K562 (cell line): ENCODE data around the gene MAP4. TPM values are rescaled to one million over a fixed set of nuclear protein-coding genes. Genes with fewer than 3 reads are reported as not detected.
A peak's percentile ranks its signal among the peaks of the same experiment; 100 is the strongest.

Experiments used
- ATAC-seq: fragments of 200-7000 bp; cut with Tn5 transposase; 3 replicates; pipeline ENCODE4 v1.9.1; 2020; ENCODE audit warnings: moderate library complexity
- BruUV-seq: library from RNA; stranded (reverse); fragments of 400-500 nt; replicated peaks from 2 replicates; lab custom pipeline; 2021; lab: Mats Ljungman, UMichigan
- CTCF ChIA-PET: fragments of 300-600 bp; formaldehyde crosslinking; extraction: SDS; loops from one replicate; lab custom pipeline; 2021; ENCODE audit warnings: low intra/inter-chr PET ratio; lab: Yijun Ruan, JAX
- POLR2A ChIA-PET: fragments of 300-600, 350-650 bp; sonication (Branson Sonifier 250); formaldehyde crosslinking; extraction: SDS; loops from one replicate; lab custom pipeline; 2021; ENCODE audit warnings: antibody characterized with exemption, inconsistent platforms; lab: Yijun Ruan, JAX
- DNase-seq, 4 experiments: peaks; one replicate each; pipeline versions ENCODE4 v3.0.0 to v3.0.0-alpha.2; 2011 to 2018; ENCODE audit warnings: low spot score in 3 of 4, mixed read lengths in 3 of 4; ENCODE audit errors: extremely low read depth in 1 of 4
- FAIRE-seq: peaks from 2 replicates; lab custom pipeline; 2011; peaks lifted over from hg19 to GRCh38; lab: Jason Lieb, UNC
- H2AFZ ChIP-seq: 2 replicates; pipeline ENCODE4 v1.6.0; 2011; ENCODE audit warnings: low read depth, low read length, control low read depth, inconsistent platforms
- H3K27ac ChIP-seq: fragments of 200-600 bp; 3 replicates; pipeline ENCODE4 v1.8.0; 2011; ENCODE audit warnings: low read depth, mild to moderate bottlenecking, control low read depth, inconsistent platforms, low read length, moderate library complexity, mixed read lengths; ENCODE audit errors: extremely low read depth
- H3K27me3 ChIP-seq, 2 experiments: fragments of 300-600 bp in 1 of 2; 2 replicates in 1 of 2; 3 replicates in 1 of 2; pipeline versions ENCODE4 v1.6.0 to v1.8.0; 2011; ENCODE audit warnings: inconsistent platforms in 2 of 2, low read length in 2 of 2, mild to moderate bottlenecking in 1 of 2, mixed read lengths in 1 of 2, moderate library complexity in 1 of 2; ENCODE audit not compliant: control insufficient read depth in 2 of 2, insufficient read depth in 2 of 2
- H3K36me3 ChIP-seq: fragments of 300-600 bp; 3 replicates; pipeline ENCODE4 v1.8.0; 2011; ENCODE audit warnings: mild to moderate bottlenecking, low read length, inconsistent platforms; ENCODE audit not compliant: control insufficient read depth, insufficient read depth
- H3K4me1 ChIP-seq, 2 experiments: fragments of 200-600 bp in 1 of 2; replicated peaks in 1 of 2; 2 replicates in 1 of 2; 3 replicates in 1 of 2; pipeline versions ENCODE4 v1.5.1 to v1.8.0; 2011; ENCODE audit warnings: inconsistent platforms in 2 of 2, low read length in 2 of 2, mild to moderate bottlenecking in 1 of 2, mixed read lengths in 1 of 2, moderate library complexity in 1 of 2; ENCODE audit not compliant: control insufficient read depth in 2 of 2, insufficient read depth in 2 of 2
- H3K4me2 ChIP-seq: 2 replicates; pipeline ENCODE4 v1.6.1; 2011; ENCODE audit warnings: low read length, control low read depth, inconsistent platforms, mixed read lengths; ENCODE audit not compliant: insufficient read depth
- H3K4me3 ChIP-seq: fragments of 200-600 bp; sonication (generic), shearing (Covaris generic); 2 replicates; pipeline ENCODE4 v1.5.1; 2016; ENCODE audit warnings: control low read depth, inconsistent platforms
- H3K79me2 ChIP-seq: fragments of 200-600 bp; 3 replicates; pipeline ENCODE4 v1.8.0; 2011; ENCODE audit warnings: low read length, inconsistent platforms; ENCODE audit not compliant: control insufficient read depth, insufficient read depth
- H3K9ac ChIP-seq, 2 experiments: 2 replicates each; pipeline versions ENCODE4 v1.6.0 to v1.6.1; 2011; ENCODE audit warnings: low read depth in 2 of 2, low read length in 2 of 2, control low read depth in 1 of 2, inconsistent platforms in 1 of 2, mild to moderate bottlenecking in 1 of 2, mixed read lengths in 1 of 2; ENCODE audit not compliant: insufficient read depth in 1 of 2
- H3K9me1 ChIP-seq: one replicate; pipeline ENCODE4 v1.6.0; 2011; ENCODE audit warnings: inconsistent platforms, mild to moderate bottlenecking, low read length, moderate library complexity; ENCODE audit not compliant: control insufficient read depth, insufficient read depth
- H3K9me3 ChIP-seq: replicated peaks from 2 replicates; pipeline ENCODE4 v1.5.1; 2011; ENCODE audit warnings: low read depth, low read length, inconsistent platforms; ENCODE audit not compliant: control insufficient read depth, insufficient read depth
- H4K20me1 ChIP-seq: replicated peaks from 2 replicates; pipeline ENCODE4 v1.6.1; 2011; ENCODE audit warnings: low read length, inconsistent platforms, mixed read lengths; ENCODE audit not compliant: control insufficient read depth, insufficient read depth
- PCBP1 ChIP-seq: fragments of 200-400 bp; formaldehyde crosslinking; IDR thresholded peaks from 2 replicates; pipeline ENCODE4 v1.6.1; 2018; ENCODE audit warnings: mild to moderate bottlenecking, low read depth, low read length; ENCODE audit not compliant: poor library complexity, severe bottlenecking
- PML ChIP-seq: IDR thresholded peaks from 2 replicates; pipeline ENCODE4 v1.6.1; 2012; ENCODE audit warnings: low read length, inconsistent platforms
- POLR2A ChIP-seq: fragments of 450-650 bp; conservative IDR thresholded peaks from 2 replicates; pipeline ENCODE4 v1.6.1; 2016
- POLR2B ChIP-seq: fragments of 450-650 bp; IDR thresholded peaks from 2 replicates; pipeline ENCODE4 v1.6.1; 2018; ENCODE audit warnings: low read depth; ENCODE audit not compliant: partially characterized antibody
- POLR2G ChIP-seq: fragments of 200-400 bp; formaldehyde crosslinking; IDR thresholded peaks from 2 replicates; pipeline ENCODE4 v1.6.1; 2017; ENCODE audit warnings: low read depth, mild to moderate bottlenecking, antibody characterized with exemption, low read length, moderate library complexity
- RBM22 ChIP-seq: fragments of 200-400 bp; formaldehyde crosslinking; IDR thresholded peaks from 2 replicates; pipeline ENCODE4 v1.6.1; 2018; ENCODE audit warnings: low read length, low read depth; ENCODE audit not compliant: poor library complexity, severe bottlenecking
- RBM39 ChIP-seq: fragments of 200-400 bp; formaldehyde crosslinking; optimal IDR thresholded peaks from 2 replicates; pipeline ENCODE3; 2018; ENCODE audit warnings: low read depth, low read length
- SUPT5H ChIP-seq: fragments of 450-650 bp; IDR thresholded peaks from 2 replicates; pipeline ENCODE4 v1.6.1; 2016
- ZSCAN32 ChIP-seq: fragments of 450-650 bp; formaldehyde crosslinking; IDR thresholded peaks from 2 replicates; pipeline ENCODE4 v1.4.0; 2020; ENCODE audit warnings: mild to moderate bottlenecking, moderate library complexity
- WGBS: fragments of 100-300 bp; shearing (Covaris generic); methylation state at CpG from one replicate; pipeline ENCODE4 v1.1.6; 2016; ENCODE audit warnings: low coverage, mixed read lengths; ENCODE audit not compliant: insufficient coverage; ENCODE audit errors: missing lambda C conversion rate; 5-methylcytosine and 5-hydroxymethylcytosine counted together
- in situ Hi-C: fragments of 300-500 bp; cut with MboI; formaldehyde crosslinking; loops from 4 replicates; pipeline ENCODE4 v1.15.0; 2018; ENCODE audit warnings: inconsistent platforms, mixed read lengths
- intact Hi-C: fragments of 100-400 bp; cut with micrococcal nuclease; formaldehyde crosslinking; loops from 2 replicates; pipeline ENCODE4 v1.14.2; 2022
- polyA plus RNA-seq, 8 experiments: library from polyadenylated mRNA; depleted of rRNA in 4 of 8; stranded (reverse) in 5 of 8; unstranded in 3 of 8; fragments of >200 nt; fragmentation: Nextera tagmentation in 2 of 8; fragmentation: Illumina TruSeq in 1 of 8; extraction: Ambion mirVana in 2 of 8; extraction: Trizol in 1 of 8; gene quantifications; 2 replicates each; pipeline versions ENCODE4 v1.2.1 to v1.2.3, GENCODE V29; 2011 to 2014; ENCODE audit warnings: inconsistent platforms in 1 of 8, missing spikeins in 1 of 8
- total RNA-seq, 7 experiments: library from RNA; depleted of rRNA in 6 of 7; stranded (reverse); fragments of >200 nt in 6 of 7; fragmentation: Illumina TruSeq in 2 of 7; extraction: Trizol in 2 of 7; gene quantifications; 2 replicates each; pipeline versions ENCODE4 v1.2.1 to v1.2.3, GENCODE V29; 2011 to 2021; ENCODE audit warnings: low replicate concordance in 1 of 7

Gene MAP4
- total and polyA plus RNA-seq, 9 of the 15 experiments (the other 6 are each of a cell fraction or from before 2014, with no cell fraction given): 13.3 to 141 (median 36.8) TPM

- BruUV-seq: no TSS peak
- H3K4me3 ChIP-seq: no peak overlapping the region
- 88% methylated on average over 22 of the region's 23 CpGs for WGBS
- TF ChIP-seq PML (0 out of 2 replicates have a peak, but pooled peaks have one; percentile 9), ZSCAN32 (CRISPR knock-in tag) (no peak), RBM22 (peak; percentile 81), POLR2A (peak; percentile 13; the same call in 1 of the 2 replicates), SUPT5H (peak; percentile 35; the same call in 1 of the 2 replicates), RBM39 (peak; percentile 22), POLR2G (peak; percentile 76), PCBP1 (no peak), POLR2B (peak; percentile 2)
- H3K9me3 ChIP-seq: no peaks in the 10 kb centered on the region
- POLR2A ChIA-PET: interaction anchor here (0.6 to 2.1 kb wide), 6 partner anchors 9 to 271 kb away, joined by 3 to 13 read pairs (median 4); no protein-coding TSS in a partner anchor
- H3K27ac ChIP-seq: no peak overlapping the region
- H2AFZ ChIP-seq: no peak overlapping the region
- H4K20me1 ChIP-seq: peaks cover 16% of the 10 kb centered on the region; the same call in 1 of the 2 replicates
- no peak overlapping the region for H3K4me2 ChIP-seq
- no peaks in the 10 kb centered on the region; the same call in 2 of the 3 replicates for H3K79me2 ChIP-seq
- H3K27me3 ChIP-seq: no peaks in the 10 kb centered on the region
- CTCF ChIA-PET: no interaction called here
- peaks cover 95% of the 10 kb centered on the region for H3K36me3 ChIP-seq
- H3K9me1 ChIP-seq: no peaks in the 10 kb centered on the region
- in situ Hi-C loops (loop anchor here (25.0 kb wide), 1 partner anchor 1389 kb away; no protein-coding TSS in a partner anchor), intact Hi-C loops (no loop called here)
- ATAC-seq (no peak), FAIRE-seq (no peak), DNase-seq (no peak)
- H3K4me1 ChIP-seq: peaks cover 0 to 30% of the 10 kb centered on the region in 2 experiments; a peak in 1 of 5 replicates
- 0 out of 4 replicates have a peak overlapping the region, but pooled peaks of 1 of the 2 experiments have one; percentile 31 for H3K9ac ChIP-seq
Observed at GRCh38 chr3:47848599-47849117, 167.6 kb downstream of the MAP4 start.
